HG02943 (cell line): ENCODE data around the gene GSX1.

Experiments used
- ATAC-seq: cut with Tn5 transposase; IDR thresholded peaks from one replicate; pipeline ENCODE4 v1.9.1; 2021; ENCODE audit warnings: mild to moderate bottlenecking, low read depth, moderate library complexity; ENCODE audit not compliant: unreplicated experiment

Gene GSX1

DNA sequence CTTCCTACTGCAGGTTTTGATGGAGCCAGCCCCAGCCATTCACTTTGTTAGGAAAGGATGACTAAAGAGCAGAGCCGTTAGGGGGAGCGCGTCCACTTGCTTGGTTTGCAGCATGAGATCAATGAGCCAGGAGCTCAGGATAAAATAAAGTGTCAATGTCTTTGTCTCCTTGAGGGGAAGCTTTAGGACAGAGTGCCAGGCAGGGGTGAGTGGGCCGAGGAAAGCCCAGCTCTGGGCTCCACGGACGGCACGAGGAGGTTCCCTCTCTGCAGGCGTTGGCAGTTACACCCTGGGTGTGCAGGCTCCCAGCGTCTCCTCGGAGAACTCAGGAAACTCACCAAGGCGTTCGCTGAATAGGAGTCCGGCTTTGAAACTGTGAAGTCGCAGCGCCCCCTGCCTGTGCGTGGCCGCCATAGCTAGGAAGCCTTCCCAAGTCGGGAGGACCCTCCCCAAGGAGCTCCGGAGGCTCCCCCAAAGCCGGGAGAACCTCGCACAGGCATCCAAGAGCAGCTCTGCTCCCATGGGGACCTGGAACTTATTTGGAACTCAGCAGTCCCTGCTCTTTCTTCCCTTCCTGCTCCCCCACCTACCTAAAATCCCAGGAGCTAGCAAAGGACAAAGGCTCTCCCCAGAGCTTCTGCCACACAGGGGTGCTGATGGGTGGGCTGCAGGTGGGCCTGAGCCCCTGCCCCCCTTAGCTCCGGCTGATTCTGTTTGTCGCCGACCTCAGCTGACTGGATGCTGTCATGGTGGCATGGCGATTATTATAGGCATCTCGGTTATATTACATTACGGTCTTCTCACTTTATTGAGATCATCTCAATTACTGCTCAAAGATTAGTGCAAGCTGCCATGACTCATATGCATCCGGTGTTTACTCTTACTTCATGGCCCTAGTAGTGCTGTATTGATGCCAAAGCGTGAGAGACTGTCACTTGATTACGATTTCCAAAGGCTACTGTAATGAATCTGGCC lies 34.4 kb downstream of the GSX1 start:
- no peak for ATAC-seq

DNA sequence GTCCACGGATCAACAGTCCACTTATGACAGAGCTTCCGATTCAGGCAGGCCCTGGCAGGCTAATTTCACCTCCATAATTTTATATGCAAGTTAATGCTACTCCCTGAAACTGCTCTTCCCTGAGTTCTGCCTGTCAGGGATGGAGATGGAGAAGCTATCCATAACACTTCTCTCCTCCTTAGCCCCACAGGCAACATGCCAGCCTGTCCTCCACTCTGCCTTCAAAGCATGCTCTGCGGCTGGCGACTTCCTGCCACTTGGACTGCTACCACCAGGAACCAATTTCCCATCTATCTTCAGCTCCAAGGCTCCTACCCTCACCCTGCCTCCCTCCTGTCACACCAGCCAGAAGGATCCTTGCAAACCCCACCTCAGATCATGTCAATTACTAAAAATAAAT lies 35.4 kb downstream of the GSX1 start:
- no peak for ATAC-seq

DNA sequence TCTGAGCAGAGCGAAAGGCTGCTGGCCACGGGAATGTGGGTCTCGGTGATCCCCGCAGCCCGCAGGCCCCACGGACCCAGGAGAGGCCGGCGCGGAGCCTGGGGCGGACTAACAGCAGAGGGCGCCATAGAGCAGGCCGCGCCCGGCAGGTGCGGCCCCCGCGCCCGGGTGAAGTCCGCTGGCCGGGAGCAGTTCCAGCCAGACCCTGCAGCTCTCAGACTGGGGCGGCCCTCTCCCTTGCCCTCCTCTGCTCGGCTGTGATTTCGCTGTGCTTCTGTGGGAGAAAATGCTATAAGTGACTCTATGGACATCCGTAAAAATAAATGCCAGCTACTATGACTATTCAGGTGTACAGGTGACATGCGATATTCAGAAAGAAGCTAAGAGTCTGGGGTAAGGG lies 37.7 kb downstream of the GSX1 start:
- no peak for ATAC-seq

DNA sequence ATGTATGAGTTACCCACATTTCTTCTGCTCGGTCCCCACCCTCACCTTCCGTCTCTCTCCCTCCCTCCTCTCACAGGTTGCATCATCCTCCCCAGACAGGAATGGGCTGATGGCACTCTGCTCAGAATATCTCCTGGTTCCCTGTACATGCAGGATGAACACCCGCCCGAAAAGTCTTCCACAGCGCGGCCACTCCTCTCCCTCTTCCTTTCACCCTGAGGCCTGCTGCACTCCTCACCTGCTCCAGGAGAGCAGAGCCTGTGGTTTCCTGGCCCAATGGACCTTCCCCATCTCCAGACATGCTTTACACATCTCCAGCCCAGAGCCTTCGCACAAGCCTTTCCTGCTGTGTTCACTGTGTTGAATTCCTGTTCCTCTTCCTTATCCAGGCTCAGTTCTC lies 40.9 kb downstream of the GSX1 start:
- ATAC-seq = no peak

DNA sequence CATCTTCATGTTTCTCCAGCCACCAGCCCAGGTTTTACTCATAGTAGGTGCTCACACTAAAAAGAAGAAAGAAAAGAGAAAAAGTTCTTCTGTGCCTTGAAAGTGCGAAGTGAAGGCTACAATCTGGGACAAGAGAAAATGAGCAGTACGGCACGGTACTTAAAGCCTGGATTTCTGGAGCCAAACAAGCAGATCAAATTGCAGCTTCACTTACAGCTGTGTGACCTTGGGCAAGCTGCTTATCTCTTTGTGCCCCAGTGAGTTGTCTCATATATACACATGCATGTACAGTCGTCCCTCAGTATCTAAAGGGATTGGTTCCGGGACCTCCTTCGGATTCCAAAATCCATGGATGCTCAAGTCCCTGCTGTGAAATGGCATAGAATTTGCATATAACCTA lies 41.8 kb downstream of the GSX1 start:
- ATAC-seq = no peak

DNA sequence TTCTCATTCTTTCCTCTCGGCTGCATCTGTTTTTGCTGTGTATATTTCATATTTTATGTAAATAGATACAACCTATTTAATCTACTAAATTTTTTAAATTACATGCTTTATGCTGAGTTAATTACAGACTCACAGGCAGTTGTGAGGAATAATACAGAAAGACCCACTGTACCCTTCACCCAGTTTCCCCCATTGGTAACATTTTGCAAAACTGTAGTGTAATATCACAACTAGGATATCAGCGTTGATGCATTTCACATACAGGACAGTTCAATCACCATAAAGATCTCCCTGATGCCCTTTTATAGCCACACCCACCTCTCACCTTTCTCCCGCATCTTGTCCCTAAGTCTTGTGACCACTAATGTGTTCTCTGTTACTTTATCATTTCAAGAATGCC lies 43.5 kb downstream of the GSX1 start:
- no peak for ATAC-seq

DNA sequence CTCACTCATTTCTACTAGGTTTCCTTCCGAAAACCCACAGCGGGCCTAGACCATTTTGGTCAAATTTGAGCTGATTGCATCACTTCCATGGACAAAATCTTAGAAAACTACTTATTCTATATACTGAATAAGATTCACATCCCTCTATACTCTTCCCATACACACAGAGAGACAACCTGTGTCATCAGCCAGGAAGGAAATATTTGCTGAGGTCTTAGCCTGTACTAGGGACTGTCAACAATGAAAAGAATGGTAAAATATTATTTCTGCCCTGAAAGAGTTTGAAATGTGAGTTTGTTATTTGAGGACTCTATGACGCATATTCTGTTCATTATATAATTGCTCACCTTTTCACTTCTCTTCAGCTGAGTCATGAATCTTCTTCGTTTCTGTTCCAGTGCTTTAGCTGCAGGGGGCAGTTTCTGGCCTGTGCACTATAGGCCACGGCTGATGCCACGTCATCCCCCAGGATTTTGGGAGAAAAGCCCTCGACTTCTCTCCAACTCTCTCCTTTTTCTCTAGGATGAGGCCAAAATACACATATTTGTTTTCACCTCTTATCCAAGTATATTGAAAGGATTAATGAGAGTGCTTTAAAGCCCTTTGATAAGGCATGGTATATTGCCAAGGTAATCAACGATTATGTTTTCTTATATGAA lies 47.7 kb downstream of the GSX1 start:
- no peak for ATAC-seq

DNA sequence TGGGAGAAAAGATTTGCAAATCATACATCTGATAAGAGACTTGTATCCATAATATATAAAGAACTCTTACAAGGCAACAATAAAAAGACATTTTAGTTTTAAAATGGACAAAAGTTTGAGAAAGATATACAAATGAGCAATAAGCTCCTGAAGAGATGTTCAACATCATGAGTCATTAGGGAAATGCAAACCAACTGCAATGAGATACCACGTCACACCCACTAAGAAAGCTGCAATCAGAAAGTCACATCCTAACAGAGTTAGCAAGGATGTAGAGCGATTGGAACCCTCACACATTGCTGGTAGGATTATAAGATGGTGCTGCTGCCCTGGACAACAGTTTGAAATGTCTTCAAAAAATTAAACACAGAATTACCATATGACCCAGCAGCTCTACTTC lies 50.3 kb downstream of the GSX1 start:
- ATAC-seq = no peak
